CD4-positive, alpha-beta T cell treated with Interleukin-6 for 4 hours (primary cell): Measurements from ENCODE around the gene LPCAT1.

Experiments used
- DNase-seq: peaks from one replicate; pipeline ENCODE4 v3.0.0-alpha.2; 2020; ENCODE audit warnings: mixed read lengths

The LPCAT1 gene

GRCh38 chr5:1494780-1495524, 28.8 kb downstream of the LPCAT1 start:
- DNase-seq: peak; percentile 36

DNA sequence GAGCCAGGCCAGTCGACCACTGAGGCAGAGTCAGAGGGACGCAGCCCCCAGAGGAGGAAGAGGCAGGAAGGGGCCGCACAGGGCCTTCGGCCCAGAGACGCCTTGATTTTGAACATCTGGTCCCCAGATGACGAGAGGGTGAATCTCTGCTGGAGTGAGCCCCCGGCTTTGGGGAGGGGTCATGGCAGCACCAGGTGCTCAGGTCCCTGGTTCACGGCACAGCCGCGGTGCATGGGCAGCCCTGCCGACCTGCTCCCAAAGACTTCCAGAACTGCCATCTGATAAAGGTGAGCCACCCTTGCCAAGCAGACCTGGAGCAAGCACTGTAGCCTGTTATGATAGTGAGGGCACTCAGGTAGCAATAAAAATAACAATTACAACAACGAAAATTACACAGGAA, 29.8 kb downstream of the LPCAT1 start:
- no peak for DNase-seq

DNA sequence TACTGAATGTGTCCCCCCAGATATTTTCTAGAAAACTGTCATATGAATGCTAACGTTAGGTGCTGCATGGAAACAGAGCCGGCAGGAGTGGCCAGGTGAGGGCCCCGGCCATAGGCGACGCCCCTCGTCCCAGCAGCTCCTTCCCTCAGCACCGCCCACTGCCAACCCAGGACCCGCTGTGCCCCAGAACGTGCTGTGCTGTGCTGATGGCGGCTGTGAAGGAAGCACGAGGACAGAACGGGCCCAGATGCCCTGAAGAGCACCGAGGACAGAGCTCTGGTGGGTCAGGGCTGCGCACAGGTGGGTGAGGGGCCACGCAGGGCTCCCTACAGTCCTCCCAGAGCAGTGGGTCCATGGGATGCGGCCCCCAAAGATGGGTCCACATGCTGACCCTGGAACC, 30.3 kb downstream of the LPCAT1 start:
- no peak for DNase-seq

GRCh38 chr5:1492757-1493156, 31.0 kb downstream of the LPCAT1 start:
- no peak for DNase-seq

- DNase-seq: no peak
Measured at GRCh38 chr5:1490376-1490775, 33.4 kb downstream of the LPCAT1 start.

DNA sequence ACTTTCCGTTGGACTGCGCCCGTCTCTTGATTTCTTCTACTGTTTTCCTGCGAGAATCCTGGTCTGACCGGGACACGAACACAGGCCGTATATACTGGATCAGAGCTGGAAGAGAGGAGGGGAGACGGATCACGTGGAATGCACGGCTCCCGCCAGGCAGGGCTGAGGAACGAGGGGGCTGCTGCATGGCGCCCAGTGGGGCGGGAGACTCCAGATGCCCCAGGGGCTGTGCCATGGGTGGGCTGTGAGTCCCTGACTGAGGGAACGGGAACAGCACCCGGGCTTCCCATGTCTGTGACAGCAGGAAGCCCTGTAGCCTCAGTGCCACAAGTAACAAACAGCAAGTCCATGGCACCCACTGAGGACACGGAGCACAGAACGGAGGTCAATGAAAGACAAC, 34.0 kb downstream of the LPCAT1 start:
- no peak for DNase-seq

DNA sequence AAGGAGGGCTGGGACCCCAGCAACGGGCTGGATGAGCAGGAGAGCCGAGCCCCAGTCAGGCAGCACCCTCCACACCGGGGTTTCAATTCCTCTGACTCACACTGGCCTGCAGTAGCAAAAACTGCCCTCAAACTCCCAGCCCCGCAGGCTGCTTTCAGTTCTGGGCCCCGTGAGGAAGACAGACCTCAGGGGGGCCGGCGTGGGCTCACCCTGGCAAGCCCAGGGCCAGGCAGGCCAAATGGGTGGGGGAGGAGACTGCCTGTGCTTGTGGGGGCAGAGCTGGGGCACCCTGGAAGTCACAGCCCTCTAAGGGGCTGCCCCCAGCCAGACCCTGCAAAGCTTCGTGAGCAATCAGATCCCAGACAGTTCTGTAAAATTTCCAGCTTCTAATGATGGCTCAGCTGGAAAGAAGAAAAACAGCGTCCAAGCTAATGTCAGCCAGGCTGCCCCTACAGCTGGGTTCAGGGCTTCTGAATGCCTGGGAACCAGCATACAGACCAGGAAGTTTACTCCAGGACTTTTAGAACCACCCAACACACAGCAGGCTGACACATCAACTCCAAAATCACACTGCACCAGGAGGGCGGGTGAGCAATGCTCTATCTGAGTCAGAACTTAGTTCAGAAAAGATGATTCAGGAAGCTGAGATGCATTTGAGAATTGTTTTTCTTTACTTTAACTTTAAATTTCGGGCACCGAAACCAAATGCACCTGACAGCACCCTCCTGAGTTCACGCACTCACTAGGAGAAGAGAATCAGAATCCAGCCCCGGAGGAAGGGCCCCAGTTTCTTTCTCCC, 34.7 kb downstream of the LPCAT1 start:
- DNase-seq: peak; percentile 28

DNA sequence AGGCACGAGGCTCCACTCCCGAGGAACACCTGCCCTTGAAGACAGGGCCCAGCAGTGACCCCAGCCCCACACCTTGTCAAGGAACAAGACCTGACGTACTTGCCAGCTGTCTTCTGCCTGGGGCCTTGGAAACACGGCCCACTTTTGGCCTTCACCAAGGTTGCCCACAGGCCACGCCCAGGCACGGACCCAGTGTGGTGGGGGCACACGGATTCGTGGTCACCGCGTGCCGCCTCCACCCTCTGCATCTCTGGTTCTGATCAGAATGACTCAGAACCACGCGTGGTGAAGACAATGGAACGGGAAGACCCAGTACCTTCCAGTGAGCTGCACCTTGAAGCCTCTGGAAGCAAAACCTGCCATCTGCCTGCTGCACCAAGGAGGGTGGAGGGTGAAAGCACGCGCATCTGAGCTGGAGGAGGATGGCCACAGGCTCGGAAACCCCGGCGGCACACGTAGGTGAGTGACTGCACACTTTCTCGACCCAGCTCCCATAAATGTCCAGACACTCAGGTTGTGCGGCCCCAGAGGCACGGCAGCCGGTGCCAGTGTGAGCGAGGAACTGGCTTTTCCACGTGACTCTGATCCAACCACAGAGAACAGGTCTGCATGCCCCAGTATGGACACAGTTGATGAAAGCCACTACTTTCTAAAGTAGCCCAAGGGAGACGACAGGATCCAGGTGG, 36.5 kb downstream of the LPCAT1 start:
- DNase-seq: no peak

DNA sequence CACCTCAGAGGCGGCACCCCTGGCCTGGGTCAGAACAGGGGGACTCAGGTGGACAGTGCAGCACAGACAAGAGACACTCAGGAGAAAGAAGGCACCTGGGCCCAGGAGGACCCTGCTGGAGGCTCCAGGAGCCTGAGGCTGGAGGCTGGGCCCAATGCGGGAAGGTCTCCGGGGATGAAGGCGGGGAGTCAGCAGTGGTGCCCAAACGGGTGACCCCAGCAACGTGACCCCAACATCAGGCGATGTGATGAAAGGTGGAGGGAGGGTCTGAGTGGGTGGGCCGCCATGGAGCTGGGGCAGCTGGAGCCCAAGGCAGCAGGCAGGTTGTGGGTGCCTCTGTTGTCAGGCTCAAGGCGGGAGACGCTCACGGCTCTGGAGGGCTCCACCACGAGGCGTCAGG, 37.5 kb downstream of the LPCAT1 start:
- no peak for DNase-seq

GRCh38 chr5:1485579-1486118, 38.1 kb downstream of the LPCAT1 start:
- no peak for DNase-seq

GRCh38 chr5:1484730-1485578, 38.8 kb downstream of the LPCAT1 start:
- no peak for DNase-seq

GRCh38 chr5:1483856-1484729, 39.7 kb downstream of the LPCAT1 start:
- DNase-seq: no peak

DNA sequence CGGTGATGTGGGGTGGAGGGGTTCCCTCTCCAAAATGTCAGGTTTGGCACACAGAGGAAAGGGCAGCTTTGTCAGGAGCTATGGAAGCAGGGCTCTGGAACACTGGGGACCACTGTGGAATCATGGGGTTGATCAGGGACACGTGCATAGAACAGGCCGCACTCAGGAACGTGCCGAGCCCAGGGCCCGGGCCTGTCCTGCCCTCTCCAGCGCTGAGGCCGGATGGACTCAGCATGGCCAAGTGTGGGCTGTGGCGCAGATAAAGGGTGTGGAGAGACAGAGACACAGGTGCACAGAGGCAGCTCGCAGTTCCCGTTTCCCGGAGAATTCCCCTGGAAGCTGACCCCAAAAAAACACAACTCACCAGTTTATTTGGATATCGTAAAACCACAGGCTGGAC, 40.7 kb downstream of the LPCAT1 start:
- DNase-seq: no peak

DNA sequence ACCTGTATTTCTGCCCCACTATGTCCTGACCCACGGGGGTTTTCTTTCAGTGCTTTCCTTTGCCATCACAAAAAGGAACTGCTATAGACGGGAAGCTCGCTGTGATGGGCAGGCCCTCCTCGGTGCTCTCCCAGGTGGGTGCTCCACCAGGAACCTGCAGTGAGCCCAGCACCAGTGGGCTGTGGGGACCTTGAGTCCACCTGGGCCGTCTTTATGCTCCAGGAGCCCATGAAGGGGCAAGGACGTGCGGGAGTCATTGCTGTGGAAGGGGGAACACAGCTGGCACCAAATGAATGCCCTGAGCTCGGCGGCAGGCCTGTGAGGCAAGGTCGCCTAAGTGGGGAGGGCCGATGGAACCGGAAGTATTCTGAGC, 41.8 kb downstream of the LPCAT1 start:
- DNase-seq: no peak

DNA sequence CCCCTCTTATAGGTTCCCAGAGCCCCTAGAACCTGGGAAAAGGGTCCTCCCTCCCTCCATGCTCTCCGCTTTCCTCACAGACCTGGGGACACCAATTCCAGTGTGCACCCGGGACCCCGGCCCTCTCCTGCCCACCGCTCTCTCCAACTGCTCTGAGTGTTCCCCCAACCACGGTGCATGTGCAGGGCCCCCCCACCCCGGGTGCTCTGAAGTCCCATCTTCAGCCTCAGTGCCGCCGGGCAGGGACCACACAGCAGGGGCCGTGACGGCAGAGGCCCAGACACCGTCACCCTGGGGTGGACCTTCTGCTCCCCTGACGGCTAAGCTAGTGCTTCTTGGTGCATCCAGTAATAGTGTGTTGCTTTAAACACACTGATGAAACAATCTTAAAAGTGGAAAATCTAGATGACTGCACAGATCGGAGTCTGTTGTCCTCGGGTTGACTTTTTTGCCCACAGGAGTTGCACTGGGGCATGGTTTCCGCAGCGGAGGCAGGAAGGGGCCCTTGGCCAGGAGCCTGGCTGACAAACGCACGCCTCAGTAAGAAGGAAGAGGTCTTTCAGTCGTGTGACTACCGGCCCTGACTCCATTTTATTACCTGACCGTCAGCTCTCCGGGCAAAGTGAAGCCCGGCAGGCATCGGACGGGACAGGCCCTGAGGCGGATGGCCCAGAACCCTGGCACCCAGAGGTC, 42.3 kb downstream of the LPCAT1 start:
- DNase-seq: no peak

DNA sequence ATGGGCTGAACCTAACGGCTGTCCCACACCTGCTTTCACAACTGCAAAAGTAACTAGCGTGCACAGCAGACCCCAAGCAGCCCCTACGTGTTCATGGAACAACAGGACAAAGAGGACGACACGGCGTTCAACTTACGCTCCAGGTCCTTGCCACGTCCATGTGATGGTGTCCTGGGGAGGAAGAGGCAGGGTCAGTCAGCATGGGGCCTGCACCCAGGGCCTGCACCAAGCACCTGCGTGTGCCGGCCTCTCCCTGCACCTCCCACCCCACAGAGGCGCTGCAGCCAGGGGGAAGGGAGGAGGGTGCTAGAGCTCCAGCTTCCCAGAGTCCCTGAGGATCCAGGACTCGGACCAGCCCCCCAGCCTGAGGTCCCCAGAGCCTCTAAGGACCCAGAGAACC, 43.0 kb downstream of the LPCAT1 start:
- no peak for DNase-seq

DNA sequence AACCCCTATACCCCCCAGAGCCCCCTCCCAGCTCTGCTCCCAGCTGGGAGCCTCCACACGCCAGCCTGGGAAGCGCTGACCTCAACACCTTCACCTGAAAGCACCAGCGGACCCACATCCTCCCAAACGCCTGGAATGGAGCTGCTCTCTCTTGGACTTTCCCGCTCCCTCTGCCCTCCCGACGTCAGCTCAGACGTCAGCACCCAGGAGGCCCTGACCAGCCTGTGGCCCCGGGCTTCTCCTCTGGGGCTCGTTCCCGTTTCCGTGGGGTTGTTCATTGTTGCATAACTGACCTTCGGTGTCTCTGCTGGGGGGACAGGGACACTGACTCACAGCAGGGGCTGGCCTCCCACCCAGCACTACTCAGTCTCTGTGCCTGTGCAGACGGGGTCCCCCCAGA, 43.5 kb downstream of the LPCAT1 start:
- DNase-seq: no peak

GRCh38 chr5:1479581-1480188, 44.1 kb downstream of the LPCAT1 start:
- peak; percentile 51 for DNase-seq

DNA sequence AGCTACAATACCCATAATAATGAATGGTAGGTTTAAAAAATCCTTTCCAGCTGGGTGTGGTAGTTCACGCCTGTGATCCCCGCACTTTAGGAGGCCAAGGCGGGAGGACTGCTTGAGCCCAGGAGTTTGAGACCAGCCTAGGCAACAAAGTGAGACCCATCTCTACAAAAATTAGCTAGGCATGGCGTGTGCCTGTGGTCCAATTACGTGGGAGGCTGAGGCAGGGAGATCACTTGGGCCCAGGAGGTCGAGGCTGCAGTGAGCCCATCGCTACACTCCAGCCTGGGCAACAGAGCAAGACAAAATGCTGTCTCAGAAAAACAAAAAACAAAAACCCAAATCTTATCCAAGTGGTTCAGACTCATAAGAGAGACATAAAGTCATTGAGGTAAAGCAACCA, 44.7 kb downstream of the LPCAT1 start:
- DNase-seq: no peak

DNA sequence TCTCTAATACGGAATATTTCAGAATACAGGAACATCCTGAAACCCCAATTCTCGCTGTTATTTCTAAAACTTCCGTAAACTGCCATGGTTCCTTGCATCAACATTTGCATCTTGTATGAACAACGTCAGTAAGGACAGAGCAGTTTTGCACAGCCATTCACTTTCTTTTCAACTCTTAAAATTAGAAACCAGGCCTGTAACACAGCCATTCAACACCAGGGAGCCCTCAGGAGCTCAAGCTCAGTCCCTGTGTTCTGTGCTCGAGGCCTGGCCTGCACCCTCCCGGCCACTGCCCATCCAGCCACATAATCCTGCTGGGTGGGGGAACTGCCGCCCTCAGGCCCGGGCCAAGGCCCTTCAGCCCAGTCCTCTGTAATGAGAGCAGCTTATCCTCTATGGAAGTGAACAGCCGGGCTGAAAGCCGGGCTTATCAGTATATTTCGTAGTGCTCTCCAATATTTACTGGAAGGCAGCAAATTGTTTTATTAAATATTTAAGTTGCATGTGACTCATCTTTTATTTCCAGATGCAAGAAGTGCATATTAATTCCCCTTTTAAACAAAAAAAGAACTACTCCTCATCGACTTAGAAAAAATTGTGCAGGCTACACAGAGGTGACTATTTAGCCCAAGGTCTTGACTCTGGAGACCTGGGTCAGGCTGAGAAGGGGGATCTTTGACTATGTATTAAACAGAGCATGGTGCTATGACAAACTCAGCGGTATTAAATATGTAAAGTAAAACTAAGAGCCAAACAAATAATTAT, 45.3 kb downstream of the LPCAT1 start:
- DNase-seq: no peak
